HPDE6-E6E7 (cell line): ENCODE measurements around the gene FHIT.
"Not testable (repeated sequence)": the region's sequence is repeated elsewhere in the genome, so short reads cannot be mapped to it uniquely, and the experiment has no call there.

Source experiments
- DNase-seq: peaks from one replicate; pipeline ENCODE4 v3.0.0; 2011; ENCODE audit warnings: missing footprints; ENCODE audit errors: extremely low spot score

The FHIT gene

DNA sequence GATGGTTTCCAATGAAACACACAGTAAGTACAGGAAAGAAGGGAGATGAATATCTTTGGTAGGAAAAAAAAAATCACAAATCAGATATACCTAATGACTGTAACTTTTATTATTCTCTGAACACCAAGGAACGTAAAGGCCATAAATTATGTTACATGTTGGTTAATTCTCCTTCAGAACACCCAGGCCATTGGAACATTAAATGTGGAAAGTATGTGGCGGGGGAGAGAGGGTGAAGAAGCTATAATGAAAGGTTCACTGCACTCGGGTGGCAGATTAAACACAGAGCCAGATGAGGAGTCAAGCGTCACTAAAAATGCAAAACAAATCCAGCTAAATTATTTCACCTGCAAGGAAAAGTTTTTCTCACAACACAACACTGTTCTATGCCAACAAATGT is 193.8 kb downstream of the FHIT start:
- no peak for DNase-seq

DNA sequence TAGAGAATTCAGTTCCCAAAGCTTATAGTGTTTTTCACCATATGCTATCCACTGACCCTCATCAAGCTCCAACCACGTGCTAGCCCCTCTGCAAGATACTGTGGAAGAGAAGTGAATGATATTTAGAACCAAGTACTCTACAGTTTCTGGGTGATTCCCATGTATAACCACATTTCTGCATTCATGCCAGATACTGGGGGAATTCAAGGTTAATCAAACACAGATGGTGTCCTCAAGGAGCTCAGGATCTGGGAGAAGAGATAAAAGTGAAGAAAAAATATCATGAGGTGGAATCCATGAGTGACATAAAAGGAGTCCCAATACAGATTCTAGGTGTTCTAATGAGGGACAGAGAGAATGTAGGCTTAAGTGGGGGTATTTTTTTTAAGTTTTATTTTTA is 195.8 kb downstream of the FHIT start:
- no peak for DNase-seq

DNA sequence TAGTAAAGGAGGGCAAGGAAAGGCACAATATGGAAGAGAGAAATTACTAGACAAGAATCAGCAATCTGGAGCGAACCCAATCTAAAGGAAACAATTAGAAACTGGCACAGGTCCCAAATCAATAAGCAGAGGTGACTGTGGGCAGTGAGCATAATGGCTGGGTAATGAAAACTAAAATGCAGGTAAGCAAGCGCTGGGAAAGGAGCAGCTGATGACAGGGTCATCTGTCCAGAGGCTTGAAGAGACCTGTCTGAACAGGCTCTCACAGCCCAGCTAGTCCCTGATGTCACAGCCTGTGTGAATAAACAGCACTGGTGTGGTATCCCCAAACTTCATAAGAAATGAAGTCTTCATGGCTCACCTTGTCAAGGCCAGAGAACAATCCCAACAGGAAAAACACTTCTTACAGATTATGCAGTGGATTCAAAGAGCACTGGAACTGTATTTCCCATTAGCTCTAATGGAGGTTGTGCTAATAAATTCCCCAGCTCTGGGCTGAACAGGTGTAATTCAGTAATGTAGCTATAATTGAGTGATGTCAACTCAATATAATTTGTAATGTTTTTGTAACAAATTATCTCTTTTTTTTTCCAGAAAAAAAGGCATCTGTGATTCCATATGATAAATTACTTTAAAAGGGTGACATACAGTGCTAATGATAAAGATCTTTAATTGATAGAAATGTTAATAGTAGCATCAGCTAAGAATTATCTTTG is 197.3 kb downstream of the FHIT start:
- DNase-seq = no peak

DNA sequence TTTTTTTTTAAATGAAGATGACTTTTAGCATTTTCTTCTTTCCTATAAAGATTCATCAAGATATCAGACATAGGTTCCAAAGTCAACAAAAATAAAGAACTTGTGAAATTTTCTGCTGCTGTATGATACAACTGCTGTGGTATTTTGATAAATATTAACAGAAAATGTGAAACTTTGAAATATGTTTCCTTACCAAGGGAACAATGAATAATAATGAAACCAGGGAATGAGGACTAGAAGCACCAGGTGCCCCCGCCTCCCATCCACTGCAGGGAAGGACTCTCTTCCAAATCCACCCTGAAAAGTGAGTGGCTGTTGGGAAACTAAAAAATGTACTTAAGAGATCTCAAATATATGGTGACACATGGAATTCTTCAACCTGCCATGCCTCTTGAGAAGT is 198.4 kb downstream of the FHIT start:
- DNase-seq = no peak

DNA sequence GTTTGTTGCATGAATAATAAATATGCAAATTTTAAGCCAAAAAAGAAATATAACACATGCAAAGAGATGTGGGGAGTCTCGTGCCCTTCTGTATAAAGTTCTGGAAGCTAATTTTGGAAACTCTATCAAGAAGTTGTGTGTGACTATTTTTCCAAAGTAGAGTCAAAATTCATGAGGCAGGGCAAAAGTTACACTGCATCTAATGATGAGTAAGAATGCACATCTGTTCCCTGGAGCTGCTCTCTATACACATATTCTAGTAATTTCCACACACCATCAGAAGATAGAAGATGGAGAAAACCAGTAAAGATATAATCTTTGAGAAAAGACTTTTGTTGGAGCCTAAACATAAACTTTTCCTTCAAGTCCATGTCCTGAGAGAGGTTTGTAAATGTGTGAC is 199.6 kb downstream of the FHIT start:
- no peak for DNase-seq

GRCh38 chr3:61045169-61045568 is 206.1 kb downstream of the FHIT start:
- DNase-seq = not testable (repeated sequence)

GRCh38 chr3:61043156-61043555 is 208.1 kb downstream of the FHIT start:
- no peak for DNase-seq

- DNase-seq = no peak
Observed at GRCh38 chr3:61040618-61041017, 210.6 kb downstream of the FHIT start.

- no peak for DNase-seq
Observed at GRCh38 chr3:61035573-61035972, 215.7 kb downstream of the FHIT start.

GRCh38 chr3:61032991-61033390 is 218.3 kb downstream of the FHIT start:
- DNase-seq = no peak

- DNase-seq = no peak
Observed at GRCh38 chr3:61031503-61031902, 219.7 kb downstream of the FHIT start.

DNA sequence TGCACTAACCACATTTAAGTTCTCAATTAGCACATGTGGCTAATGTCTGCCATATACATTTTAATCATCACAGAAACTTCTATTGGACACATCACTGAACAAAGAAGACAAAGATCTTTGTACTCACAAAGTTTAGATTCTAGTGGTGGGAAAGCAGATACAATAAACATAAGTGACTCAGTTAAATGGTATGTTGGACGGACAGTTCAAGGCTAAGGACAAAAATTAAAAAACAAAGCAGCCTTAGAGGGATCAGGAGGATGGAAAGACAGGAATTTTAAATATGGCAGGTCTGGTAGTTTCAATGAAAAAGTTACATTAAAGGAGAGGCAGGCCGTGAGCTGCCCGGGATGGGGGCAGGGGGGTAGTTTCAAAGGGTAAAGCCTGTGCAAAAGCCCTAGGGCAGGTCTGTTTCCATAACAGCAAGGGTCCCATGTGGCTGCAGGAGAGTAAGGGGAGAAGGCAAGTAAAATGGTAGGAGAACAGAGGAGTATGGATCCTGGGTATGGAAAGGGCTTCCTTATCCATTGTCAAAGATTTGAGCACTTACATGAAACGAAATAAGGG is 220.7 kb downstream of the FHIT start:
- DNase-seq = no peak

GRCh38 chr3:61029194-61029593 is 222.1 kb downstream of the FHIT start:
- no peak for DNase-seq

DNA sequence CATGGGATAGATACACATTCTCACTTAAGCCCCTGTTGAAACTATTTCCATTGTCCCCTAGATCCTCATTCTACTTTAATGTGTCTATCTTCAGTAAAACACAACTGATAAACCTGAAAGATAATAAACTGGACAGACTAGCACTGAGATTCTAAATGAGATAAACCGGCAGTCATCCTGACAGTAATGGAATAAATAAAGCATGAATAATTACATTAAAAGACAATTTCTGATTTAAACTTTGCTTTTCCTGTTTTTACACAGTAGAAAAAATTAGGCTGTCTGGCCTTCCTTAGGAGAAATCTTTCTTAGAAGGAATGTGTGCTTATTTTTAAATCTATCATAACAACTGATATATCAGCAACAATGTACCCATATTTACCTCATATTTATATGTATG is 232.4 kb downstream of the FHIT start:
- DNase-seq = no peak

DNA sequence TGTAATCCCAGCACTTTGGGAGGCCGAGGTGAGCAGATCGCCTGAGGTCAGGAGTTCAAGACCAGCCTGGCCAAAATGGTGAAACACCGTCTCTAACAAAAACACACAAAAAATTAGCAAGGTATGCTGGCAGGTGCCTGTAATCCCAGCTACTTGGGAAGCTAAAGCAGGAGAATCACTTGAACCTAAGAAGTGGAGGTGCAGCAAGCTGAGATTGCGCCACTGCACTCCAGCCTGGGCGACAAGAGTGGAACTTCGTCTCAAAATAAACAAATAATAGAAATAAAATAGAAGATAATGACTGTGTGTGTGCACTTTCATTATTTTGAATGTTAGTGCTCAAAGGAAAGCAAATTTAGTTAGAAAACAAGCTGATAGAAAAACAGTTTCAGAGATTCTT is 234.2 kb downstream of the FHIT start:
- not testable (repeated sequence) for DNase-seq

GRCh38 chr3:61015859-61016258 is 235.4 kb downstream of the FHIT start:
- DNase-seq = no peak

- no peak for DNase-seq
Observed at GRCh38 chr3:61015408-61015807, 235.8 kb downstream of the FHIT start.

GRCh38 chr3:61008998-61009380 is 242.3 kb downstream of the FHIT start:
- no peak for DNase-seq

GRCh38 chr3:61008153-61008997 is 242.9 kb downstream of the FHIT start:
- DNase-seq = no peak

DNA sequence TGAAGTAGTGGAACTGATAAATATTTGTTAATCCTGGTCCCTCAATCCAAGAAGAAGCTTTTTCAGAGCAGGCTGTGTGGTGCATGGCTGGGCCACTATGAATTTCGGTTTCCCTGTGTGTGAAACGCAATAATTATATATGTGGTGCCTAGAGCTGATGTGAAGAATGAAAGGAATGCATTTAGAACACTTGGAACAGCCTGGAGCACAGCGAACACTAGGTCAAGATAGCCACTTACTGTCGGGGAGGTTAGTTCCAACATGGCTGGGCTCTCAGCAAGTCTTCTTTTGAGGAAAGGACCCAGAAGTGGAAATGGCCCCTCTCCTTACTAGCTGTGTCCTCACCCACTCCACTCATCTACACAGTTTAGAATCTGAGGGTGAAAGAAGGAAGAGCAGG is 245.7 kb downstream of the FHIT start:
- DNase-seq = no peak

- DNase-seq = no peak
Observed at GRCh38 chr3:60998858-60999257, 252.4 kb downstream of the FHIT start.

- DNase-seq = no peak
Observed at GRCh38 chr3:60992395-60992794, 258.9 kb downstream of the FHIT start.

DNA sequence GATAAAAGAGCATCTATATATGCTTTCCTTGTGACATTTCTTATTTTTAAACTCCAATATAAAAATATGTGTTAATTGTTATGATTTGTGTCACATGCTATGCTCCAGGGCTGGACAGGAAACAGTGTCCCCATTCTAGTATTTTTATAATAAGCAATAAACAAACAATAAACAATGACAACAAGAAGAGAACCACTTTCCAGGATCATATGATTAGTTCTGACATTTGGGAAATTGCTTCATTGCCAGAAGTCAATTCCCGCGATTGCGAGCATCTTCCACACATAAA is 260.9 kb downstream of the FHIT start:
- DNase-seq = no peak
